Stimulated activated CD4-positive, alpha-beta T cell treated with anti-CD3 and anti-CD28 coated beads, Interleukin-15, amount 100 ng/mL, for 24 hours (primary cell): Measurements from ENCODE around the gene KCNC1.

Experiments
- DNase-seq: peaks from one replicate; pipeline ENCODE4 v3.0.0-alpha.2; 2020

The KCNC1 gene

DNA sequence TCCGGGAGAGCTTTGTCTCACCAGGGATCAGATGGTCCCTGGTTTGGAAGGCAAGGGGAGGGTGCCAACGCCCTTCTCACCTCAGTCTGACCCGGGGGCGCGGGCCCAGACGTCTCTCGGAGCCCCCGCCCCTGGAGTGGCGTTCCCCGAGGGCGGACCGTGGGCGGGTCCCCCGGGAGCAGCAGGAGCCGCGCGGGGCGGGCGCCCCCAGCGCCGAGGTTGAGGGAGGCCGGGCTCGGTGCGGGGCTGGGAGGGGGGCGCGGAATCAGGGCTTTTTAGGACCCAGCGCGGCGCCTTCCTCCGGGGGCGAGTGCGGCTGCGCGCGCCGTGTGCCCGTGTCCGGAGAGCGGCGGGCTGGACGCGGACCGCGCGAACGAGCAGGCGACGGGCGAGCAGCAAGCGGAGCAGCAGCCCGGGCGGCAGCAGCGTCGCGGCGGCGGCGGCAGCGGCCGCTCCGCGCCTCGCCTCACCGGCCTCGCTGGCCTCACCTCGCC lies at the start of gene KCNC1:
TSS of gene KCNC1 (plus strand) at position 364 of the 494 bp plus-strand sequence. CDS start 1,222 bp downstream, outside the sequence.
- DNase-seq, result no peak

DNA sequence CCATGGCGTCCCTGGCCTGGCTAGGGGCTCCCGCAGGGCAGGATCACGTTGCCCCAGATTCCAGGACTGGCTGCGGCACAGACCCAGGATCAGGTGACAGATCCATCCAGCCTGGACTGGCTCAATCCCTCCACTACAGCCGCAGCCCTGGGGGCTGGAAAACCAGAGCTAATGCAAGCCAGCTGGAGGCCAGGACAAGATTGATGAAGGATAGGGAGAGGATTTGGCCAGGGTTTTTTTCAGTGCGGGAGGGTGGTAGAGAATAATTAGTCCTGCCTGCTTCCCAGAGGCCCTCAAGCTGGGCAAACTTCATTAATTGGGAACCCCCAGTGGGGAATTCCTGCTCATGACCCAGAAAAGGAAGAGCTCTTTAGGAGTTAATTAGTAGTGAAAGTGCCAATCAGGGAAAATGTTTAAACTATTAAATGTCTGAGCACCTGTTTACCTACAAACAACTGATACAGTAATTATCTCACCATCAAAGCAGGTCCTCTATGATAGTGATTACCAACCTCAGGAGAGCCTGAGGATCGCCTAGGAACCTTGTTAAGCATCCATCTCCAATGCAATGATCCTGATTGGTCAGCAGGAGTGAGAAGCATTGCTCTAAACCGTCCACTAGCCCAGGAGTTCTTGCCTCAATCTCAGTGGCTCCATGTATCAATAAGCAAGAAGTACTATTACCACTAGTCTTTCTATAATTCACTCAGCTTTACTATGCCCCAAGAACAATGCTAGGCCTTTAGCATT lies 48.2 kb upstream of the KCNC1 start:
- DNase-seq, result no peak

DNA sequence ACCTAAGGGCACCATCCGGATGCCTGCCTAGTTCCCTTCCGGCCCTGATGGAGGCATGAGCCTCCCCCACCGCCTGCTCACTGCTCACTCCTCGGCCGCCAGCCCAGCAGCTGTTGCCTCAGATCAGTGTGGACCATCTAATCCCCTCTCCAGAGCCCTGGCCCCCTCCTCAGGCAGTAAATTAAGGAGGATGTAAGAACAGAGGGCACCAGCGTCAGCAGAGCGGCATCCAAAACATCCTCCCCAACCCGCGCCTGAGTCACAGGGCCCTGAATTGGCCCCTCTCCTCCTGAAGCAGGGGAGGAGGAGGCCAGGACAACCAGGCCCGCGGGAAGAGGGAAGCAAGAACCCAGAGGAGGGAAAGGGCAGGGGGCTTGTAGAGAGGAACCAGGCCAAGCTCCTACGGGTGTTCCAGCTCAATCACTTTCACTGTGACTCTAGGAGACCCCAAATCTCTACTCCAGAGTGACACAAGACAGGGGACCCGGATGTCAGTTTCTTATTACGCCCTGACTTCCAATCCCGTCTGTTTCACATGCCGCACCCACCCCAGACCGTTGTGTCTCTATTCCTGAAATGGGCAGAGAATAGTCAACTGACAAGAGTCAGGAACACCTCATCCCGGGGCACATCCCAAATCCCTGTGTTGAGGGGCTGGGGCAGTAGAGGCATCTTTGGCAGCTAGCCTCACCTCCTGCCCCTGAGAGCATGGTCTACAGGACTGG lies 46.5 kb upstream of the KCNC1 start:
- no peak for DNase-seq

DNA sequence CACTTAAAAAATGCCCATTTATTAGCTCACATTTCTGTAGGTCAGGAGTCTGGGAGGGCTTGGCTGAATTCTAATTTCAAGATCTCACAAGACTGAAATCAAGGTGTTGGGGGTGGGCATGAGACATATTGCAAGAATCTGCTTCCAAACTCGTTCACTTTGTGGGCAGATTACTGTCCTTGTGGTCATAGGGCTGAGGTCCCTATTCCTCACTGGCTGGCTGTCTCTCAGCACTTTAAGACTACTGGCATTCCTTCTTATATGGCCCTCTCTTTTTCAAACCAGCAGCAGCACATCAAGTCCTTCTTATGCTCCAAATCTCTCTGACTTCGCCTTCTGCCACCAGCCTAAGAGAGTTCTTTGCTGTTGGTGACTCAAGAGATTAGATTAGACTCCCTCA lies 43.0 kb upstream of the KCNC1 start:
- no peak for DNase-seq

DNA sequence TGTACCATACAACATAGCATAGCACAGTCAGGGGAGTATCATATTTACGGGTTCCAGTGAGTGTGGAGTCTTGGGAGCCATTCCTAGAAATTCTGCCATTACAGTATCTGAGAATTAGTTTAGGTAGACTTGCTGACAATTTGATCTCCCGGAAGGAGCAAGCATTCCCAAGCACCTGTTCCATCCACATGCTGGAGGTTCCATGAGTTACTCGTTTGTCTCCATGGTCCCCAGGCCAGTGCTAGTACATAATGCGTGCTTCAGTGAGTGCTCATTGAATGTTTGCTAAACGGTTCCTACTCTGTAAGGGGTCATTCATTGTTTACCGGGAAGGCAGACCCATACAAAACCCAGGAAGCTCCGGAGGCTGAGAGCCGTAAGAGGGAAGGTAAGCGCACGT lies 42.6 kb upstream of the KCNC1 start:
- no peak for DNase-seq

DNA sequence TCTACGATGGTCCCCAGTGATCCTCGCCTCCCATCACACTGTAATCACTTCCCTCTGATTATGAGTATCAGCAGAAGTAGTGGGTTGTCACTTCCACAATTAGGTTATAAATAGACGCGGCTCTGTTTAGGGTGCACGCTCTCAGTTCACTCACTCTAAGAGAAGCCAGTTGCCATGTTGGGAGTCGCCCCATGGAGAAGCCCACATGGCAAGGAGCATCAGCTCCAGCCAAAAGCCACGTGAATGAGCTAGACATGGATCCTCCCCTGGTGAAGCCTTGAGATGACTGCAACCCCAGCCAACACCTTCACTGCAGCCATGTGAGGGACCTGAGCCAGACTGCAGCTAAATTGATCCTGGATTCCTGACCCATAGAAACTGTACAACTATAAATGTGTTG lies 41.6 kb upstream of the KCNC1 start:
- DNase-seq, result no peak

DNA sequence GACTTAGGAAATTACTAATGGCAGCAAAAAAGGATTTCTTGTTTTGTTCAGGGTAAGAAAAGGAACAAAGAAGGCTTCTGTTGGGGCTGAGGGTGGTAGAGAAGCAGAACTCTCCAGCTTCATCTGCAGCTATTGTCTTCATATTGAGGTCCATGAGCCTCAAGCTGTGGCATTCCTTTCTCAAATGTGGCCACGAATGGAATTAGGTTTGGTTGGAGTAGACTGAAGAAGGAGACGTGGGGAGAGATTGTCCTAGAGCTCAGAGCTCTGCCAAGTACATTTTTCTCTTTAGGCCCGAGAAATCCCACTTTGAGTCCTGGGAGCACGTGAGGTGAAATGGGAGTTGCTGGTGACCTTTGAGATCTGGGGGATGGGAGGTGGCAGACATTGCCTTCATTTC lies 41.0 kb upstream of the KCNC1 start:
- DNase-seq, result no peak

DNA sequence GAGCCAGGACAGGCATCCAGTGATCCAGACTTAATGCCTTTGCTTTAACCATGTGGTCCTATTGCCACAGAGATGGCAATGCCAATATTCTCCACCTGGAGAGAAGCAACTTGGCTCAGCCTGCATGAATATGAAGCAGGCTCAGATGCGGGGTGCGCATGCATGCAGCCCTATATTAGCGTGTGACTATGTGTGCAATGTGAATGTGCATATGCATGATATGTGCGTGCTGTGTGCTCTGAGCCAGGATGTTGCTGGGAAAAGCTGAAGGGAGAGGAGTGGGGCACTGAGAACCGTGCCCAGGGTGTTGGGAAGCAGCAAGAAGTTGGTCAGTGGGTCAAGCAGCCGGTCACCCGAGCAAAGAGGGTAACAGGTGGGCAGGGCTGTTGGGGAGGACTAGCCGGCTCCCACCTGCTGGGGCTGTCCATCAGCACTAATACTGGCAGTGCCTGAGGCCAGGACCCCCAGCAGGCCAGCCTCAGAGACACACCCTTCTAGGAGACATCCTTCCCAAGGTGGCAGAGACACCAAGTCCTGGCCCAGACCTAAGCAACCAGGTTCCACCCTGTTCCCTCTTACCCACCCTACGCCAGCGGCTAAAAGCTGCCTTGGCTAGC lies 40.0 kb upstream of the KCNC1 start:
- no peak for DNase-seq

DNA sequence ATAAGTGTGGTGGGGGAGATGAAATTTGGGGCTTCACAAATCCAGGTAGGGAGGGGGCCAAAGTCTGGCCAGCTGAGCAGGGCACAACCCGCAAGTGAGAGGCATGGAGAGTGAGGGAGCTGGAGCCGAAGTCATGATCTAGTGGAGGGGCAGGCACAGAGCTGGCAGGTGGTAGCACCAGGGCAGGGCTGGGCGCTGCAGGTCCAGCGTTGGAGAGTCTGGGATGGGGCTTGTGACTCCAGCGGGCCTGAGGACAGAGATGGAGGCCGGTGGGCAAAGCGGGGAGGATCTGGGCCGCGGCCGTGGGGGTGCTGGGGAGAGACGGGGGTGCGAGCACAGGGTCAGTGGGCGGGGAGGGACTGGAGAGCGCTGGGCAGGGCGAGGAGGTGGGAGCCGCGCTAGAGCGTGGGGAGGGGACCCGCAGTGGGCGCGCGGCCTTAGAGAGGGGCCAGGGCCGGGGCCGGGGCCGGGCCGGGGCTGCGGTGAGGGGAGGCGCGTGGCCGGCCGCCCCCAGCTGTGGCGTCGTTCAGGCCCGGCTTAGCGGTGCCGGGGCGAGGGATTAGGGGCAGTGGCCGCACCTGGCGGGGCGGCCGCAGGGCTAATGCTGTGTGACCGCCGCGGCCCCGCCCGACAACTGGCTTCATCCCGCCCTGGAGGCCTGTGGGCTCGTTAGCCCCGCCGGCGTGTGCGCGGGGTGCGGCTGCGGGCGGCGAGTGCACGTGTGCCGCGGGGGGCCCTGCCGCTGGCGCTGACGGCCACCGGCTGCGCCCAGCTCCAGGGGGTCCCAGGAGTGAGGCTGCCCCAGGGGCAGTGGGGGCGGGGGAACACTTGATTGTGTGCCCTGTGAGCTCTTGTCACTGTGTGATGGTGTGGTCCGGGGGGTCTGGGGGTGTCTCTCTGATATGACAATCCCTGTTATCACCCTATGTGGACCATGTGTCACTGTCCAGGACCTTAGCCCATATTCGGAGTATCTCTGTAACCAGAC lies 38.8 kb upstream of the KCNC1 start:
- no peak for DNase-seq

DNA sequence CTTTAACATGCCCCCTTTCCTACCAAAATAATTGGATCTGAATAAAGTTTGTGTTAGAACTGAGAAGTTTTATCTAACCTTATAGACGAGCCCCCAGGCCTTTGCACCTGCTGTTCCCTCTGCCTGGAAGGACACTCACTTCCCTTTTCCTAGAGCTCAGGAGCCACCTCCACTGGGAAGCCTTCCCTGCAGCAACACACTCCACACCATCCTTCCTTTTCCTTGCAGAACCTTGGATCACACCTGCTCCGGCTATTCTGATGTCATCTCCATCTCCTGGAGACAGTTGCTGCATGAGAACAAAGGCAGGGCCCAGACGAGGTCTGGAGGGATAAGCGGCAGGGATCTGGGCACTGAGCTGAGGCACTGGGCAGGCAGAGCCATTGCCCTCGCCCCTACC lies 37.8 kb upstream of the KCNC1 start:
- DNase-seq, result no peak

DNA sequence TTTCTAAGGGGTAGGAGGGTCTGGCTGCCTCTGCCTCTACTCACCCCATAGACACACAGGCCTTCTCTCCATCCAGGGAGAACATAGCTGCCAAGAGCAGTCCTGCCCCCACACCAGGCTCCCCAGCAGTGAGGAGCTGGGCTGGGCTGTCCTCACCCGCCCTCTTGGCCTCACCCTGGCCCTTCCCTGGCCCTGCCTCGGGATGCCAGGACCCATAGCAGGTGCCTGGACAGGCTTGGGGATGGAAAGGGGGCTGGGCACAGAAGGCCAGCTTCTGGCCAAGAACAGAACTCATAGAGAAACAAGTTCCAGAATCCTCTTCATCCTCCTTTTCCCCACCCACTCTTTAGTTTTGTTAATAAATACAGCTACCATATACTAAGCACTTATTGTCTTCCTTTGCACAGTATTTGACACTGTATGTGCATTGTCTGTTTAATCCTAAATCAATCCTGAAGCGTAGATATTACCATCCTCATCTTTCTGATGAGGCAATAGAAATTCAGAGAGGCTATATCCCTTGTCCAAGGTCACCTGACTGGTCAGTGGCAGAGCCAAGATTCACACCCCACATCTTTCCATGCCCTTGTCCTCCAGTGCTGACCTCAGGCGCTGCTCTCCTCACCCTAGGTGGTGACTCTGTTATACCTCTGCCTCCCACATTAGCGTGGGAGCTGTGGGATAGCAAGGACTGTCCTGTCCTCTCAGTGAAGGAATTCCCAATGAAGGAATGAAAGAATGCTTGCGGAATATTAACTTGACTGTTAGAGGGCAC lies 37.2 kb upstream of the KCNC1 start:
- no peak for DNase-seq

DNA sequence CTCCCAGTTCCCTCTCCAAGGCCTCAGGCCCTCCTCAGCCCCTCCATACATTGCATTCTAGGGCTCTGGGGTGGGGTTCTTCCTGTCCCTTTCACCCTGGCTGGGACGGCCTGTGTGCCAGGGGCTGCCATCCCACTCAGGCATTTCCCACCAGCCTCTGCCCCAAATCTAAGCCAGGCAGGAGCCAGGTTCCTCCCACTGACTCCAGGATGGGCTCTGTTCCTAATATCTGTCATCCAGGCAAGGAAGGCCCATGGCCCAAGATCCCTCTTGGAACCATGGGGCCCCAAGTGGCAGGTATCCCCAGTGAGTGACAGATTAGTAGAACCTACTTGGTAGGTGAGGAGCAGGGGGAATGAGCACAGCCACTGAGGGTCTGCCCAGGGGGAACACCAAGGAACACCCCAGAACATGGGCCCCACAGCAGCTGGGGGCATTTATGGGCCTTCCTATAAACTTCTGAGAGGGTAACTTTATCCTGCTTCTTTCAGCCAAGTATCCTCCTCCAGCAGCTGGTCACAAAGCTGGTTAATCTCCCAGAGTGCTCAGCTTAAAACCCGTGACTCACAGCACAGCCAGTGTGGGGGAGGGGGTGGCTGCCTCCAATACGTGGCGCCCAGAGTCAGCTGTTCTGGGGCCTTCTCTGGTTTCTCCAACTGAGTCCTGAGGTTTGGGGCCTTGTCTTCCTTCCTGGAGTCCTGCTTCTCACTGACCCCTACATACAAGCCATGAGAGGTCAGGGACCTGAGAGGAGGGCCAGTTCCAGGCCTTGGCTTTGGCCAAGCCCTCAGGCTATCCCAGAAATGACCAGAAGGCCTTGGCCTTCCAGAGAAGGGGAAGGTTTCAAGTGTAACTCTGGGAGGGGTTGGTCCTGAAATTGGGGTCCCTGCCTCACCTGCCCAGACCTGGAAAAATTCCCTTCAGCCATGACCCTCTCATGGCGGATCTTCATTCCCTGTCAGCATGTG lies 35.1 kb upstream of the KCNC1 start:
- DNase-seq, result no peak

DNA sequence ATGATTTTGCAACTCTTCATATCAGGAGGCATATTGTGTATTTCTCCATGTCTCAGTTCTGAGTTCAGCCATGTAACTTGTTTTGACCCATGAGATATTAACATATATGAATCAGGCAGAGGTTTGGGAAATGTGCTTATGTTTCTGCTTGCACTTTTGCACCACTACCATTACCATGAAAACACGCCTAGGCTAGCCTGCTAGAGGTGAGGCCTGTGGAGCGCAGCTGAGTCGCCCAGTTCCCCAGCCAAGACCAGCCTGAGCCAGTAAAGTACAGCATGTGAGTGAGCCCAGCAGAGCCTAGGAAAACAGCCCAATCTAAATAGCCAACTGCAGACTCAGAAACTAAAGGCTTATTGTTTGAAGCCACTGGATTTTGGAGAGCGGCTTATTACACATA lies 33.6 kb upstream of the KCNC1 start:
- no peak for DNase-seq

DNA sequence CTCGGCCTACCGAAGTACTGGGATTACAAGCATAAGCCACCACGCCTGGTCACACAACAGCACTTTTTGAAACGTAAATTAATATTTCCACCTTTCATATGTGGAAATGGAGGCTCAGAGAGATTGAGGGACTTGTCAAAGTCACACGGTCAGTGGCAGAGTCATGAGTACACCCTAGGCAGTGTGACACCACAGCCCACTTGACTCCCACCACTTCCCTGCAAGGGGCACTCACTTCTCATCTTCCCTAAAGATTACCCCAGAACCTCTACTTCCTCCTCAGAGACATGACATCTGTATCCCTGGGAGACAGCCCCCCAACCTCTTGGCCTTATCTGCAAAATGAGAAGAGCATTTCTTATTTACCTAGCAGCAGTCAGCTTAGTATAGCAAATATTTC lies 31.7 kb upstream of the KCNC1 start:
- DNase-seq, result no peak

DNA sequence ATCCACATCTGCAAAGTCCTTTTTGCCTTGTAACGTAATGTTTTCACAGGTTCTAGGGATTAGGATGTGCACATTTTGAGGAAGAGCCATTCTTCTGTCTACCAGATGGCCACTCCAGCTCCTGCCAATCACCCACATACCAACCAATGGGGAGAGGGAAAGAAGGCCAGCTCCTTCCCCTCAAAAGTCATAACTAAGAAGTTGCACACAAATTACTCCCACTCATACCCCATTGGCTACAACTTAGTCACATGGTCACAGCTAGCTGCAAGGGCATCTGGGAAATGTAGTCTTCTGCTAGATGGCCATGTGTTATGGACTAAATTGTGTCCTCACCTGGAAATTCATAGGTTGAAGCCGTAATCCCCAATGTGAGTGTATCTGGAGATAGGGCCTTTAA lies 30.6 kb upstream of the KCNC1 start:
- DNase-seq, result no peak

DNA sequence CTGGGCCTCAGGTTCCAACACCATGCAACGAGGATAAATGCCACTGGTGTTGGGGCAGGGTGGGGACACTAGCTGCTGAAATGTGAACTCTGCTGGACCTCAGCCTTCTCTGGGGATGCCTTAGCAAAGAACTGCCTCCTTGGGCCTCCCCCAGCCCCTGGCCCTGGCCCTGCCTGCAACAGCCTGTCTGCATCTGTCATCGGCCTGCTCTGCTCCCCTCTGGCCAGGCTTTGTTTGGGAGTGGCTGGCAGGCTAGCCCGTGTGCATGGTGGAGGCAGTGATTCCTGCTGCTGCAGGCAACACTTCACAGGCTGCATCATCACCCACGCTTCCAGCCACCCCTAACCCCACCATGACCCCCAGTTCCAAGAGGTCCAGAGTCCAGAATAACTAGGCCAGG lies 26.8 kb upstream of the KCNC1 start:
- no peak for DNase-seq

DNA sequence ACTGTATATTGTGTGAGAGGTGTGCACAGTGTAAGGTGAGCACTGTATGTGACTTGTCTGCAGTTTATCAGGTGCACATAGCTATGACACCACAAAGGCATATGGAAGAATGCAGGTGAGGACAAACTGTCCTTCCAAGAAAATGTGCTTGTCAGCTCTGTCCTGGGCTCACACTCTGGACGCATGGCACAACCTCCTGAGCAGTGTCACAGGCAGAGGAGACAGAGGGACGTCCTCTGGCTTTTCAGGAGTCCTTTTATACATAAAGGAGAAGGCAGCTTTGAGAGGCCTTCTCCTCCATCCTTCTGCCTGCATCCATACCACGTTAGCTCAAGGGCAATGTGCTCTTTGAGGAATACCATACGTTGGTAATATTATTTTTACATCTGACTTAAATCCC lies 22.7 kb upstream of the KCNC1 start:
- no peak for DNase-seq

DNA sequence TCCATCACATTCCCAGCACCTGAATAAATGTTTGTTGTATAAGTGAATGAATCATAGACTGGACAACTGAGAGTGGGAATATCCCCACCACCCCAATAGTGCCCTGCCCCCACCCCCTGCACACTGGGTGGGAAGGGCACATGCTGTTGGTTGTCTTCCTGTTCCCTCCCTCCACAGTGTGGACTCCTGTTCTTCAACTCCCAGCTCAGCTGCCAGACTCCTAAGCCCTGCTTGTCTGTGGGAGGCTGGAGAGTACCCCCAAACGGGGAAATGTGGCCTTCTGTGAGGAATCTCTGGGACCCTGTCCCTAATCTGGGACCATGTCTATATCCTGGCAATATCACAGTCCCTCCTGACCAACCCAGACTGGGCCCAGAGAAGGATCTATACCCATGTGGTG lies 20.7 kb upstream of the KCNC1 start:
- no peak for DNase-seq

DNA sequence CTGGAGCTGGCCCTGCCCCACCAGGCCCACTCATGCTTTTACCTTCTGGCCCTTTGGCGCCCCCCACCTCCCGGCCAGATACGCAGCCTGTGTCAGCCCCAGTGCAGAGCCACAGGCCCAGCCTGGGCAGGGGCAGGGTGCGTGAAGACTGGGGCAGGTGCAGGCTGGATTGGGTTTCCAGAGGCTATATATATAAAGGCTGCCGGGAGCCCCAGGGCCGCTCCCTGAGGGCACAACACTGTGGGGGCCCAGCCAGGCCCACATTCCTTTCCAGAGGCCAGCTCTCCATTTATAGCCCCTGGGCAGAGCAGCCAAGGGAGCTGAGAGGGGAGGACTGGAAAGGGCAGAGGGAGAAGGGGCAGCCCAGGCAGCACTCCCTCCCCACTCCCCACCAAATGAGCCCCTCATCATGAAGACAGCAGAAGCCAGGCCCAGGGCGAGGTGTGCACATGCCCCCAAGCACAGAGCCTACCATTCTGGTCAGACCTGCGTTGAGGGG lies 20.2 kb upstream of the KCNC1 start:
- DNase-seq, result no peak

DNA sequence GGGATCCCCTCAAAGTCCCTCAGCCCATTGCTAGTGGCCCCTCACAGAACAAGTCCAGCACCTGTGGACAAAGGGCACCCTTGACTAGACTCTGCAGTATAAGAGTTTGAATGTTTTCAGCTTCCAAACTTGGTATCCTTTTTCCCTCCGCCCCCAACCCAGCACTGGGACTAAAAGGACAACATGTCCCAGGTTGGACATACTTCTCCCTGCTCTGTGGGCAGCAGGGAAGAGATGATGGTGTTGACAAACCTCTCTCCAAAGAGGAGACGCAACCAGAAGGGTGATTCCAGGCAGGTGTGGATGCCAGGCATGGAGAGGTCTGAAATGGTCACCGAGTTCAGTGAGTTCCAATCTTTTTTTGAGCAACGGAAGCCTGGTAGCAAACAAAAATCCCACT lies 19.7 kb upstream of the KCNC1 start:
- DNase-seq, result no peak

DNA sequence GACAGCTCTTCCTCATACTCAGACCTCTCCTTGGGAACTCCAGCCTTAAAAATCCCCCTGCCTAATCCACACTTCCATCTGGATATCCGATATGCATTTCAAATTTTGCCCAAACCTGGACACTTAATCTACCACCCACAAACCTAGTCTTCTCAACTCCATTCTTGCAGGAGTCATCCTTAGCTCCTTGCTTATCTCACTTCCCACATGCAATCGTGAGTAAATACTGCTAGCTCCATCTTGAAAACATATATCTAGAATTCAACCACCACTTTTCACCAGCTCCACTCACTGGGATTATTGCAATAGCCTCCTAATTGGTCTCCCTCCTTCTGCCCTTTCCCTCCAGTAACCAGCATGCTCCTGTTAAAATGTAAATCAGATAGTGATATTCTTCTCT lies 17.8 kb upstream of the KCNC1 start:
- DNase-seq, result no peak
